BJ (cell line): ENCODE data around the gene ZDHHC22. TPM values are rescaled to one million over a fixed set of nuclear protein-coding genes. Genes with fewer than 3 reads are reported as not detected.

Source experiments
- CTCF ChIA-PET: fragments of 350-600 bp; formaldehyde crosslinking; extraction: SDS; loops from one replicate; lab custom pipeline; 2021; ENCODE audit warnings: antibody characterized with exemption, inconsistent platforms; lab: Yijun Ruan, JAX
- POLR2A ChIA-PET: fragments of 300-600 bp; sonication (Branson Sonifier 250); formaldehyde crosslinking; extraction: SDS; loops from one replicate; lab custom pipeline; 2021; ENCODE audit warnings: antibody characterized with exemption; lab: Charles Lee
- DNase-seq: peaks from one replicate; pipeline ENCODE4 v3.0.0-alpha.2; 2011; ENCODE audit warnings: low read depth
- H3K27me3 ChIP-seq: 2 replicates; pipeline ENCODE4 v1.6.0; 2011; ENCODE audit warnings: low read length; ENCODE audit not compliant: control insufficient read depth, insufficient read depth
- H3K36me3 ChIP-seq: 2 replicates; pipeline ENCODE4 v1.5.1; 2011; ENCODE audit warnings: low read length; ENCODE audit not compliant: control insufficient read depth, insufficient read depth
- H3K4me3 ChIP-seq: 2 replicates; pipeline ENCODE4 v1.5.1; 2011; ENCODE audit warnings: low read depth, mild to moderate bottlenecking, control low read depth, low read length
- CTCF ChIP-seq: IDR thresholded peaks from 2 replicates; pipeline ENCODE4 v1.5.1; 2011; ENCODE audit warnings: low read depth, mild to moderate bottlenecking, control low read depth, inconsistent platforms, low read length, moderate library complexity; ENCODE audit not compliant: insufficient read depth
- polyA plus RNA-seq: library from polyadenylated mRNA; depleted of rRNA; stranded (reverse); fragments of >200 nt; gene quantifications from 2 replicates; pipeline ENCODE4 v1.2.3, GENCODE V29; 2011; rRNA removed

Gene ZDHHC22
- polyA plus RNA-seq, 1 experiment, result not detected

GRCh38 chr14:77084985-77085384 lies 56.6 kb downstream of the ZDHHC22 start:
- ChIA-PET POLR2A (no interaction called here), CTCF (interaction anchor here (0.6 to 23.1 kb wide), 6 partner anchors 9 to 209 kb away, joined by 3 to 333 read pairs (median 20); partner anchors contain the start of gene CIPC)
- Histone ChIP-seq H3K4me3 (no peak overlapping the region), H3K36me3 (no peaks in the 10 kb centered on the region), H3K27me3 (peaks cover 7% of the 10 kb centered on the region)
- DNase-seq, result no peak
- TF ChIP-seq CTCF, result no peak

- no peak for TF ChIP-seq CTCF
- H3K4me3 ChIP-seq, result no peak overlapping the region
- ChIA-PET POLR2A (no interaction called here), CTCF (interaction anchor here (0.7 to 23.1 kb wide), 7 partner anchors 8 to 207 kb away, joined by 3 to 333 read pairs (median 5); no protein-coding TSS in a partner anchor)
- no peak for DNase-seq
- no peaks in the 10 kb centered on the region for H3K36me3 ChIP-seq
- H3K27me3 ChIP-seq, result peaks cover 5% of the 10 kb centered on the region
Measured at GRCh38 chr14:77083082-77083481, 58.5 kb downstream of the ZDHHC22 start.

DNA sequence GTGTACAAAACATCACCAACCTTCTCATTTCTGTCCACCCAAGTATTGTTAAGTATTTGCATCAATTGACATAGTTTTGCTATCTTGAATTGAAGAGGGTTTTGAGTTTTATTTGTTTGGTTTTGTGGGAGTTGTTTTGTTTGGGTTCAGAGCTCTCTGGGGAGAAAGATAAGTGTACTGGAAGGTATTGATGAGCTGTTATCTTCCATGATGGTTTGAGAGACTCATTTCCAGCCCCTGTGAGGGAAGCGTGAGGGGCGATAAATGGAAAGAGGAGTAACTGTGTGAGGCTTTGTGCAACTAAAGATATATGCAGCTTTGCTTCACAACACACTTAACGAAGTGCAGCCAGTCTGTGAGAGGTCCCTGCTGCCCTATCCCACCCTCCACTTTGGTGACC lies 59.2 kb downstream of the ZDHHC22 start:
- Histone ChIP-seq H3K4me3 (no peak overlapping the region), H3K27me3 (peaks cover 5% of the 10 kb centered on the region), H3K36me3 (no peaks in the 10 kb centered on the region)
- ChIA-PET CTCF (interaction anchor here (0.7 to 23.1 kb wide), 7 partner anchors 9 to 206 kb away, joined by 3 to 333 read pairs (median 5); no protein-coding TSS in a partner anchor), POLR2A (no interaction called here)
- no peak for DNase-seq
- TF ChIP-seq CTCF, result no peak

Other genes with a start within 250 kb of the ZDHHC22 start
- 11.3 and 17.6 TPM in 2 replicates for gene IRF2BPL, start 113.1 kb downstream of the ZDHHC22 start, polyA plus RNA-seq
- gene CIPC, start 43.5 kb downstream of the ZDHHC22 start, polyA plus RNA-seq, result 14.2 and 15.5 TPM in 2 replicates
- not detected in 2 replicates for gene TMEM63C, start 40.0 kb upstream of the ZDHHC22 start, polyA plus RNA-seq
- 0.05 TPM in 1 of 2 replicates, not detected in the other for gene NGB, start 129.4 kb upstream of the ZDHHC22 start, polyA plus RNA-seq
- 17.4 and 23.3 TPM in 2 replicates for gene POMT2, start 179.1 kb upstream of the ZDHHC22 start, polyA plus RNA-seq
- gene GSTZ1, start 179.2 kb upstream of the ZDHHC22 start, polyA plus RNA-seq, result 18.9 and 31.5 TPM in 2 replicates
- gene TMED8, start 235.3 kb upstream of the ZDHHC22 start, polyA plus RNA-seq, result 4.2 and 6.6 TPM in 2 replicates
- 0.34 and 1.4 TPM in 2 replicates for gene SAMD15, start 235.6 kb upstream of the ZDHHC22 start, polyA plus RNA-seq